ENCODE measurements around the gene WNT2B.

The WNT2B gene

DNA sequence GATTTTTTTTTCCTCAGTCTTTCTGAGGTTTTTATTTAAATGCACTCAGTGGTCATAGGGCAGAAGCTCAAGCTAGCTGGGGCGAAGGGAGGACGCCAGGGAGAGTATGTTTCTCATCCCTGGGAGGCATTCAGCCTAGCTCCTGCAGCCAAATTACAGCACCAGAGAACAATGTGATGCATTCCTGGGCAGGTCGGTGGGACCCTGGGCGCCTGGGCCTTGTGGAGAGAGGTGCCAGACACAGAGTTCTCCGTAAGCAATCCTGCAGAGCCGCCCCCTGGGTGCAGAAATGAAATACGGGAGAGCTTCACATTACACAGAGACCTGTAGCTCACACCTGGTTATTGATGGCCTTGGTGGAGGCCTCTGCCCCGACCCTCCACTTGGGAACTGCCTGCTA is 15.5 kb downstream of the WNT2B start:
- H3K4me3 ChIP-seq (ENCODE audit: low read length): no peak overlapping the region
- no peak for DNase-seq (ENCODE audit: low read depth)
- TF ChIP-seq, protein P1, sequence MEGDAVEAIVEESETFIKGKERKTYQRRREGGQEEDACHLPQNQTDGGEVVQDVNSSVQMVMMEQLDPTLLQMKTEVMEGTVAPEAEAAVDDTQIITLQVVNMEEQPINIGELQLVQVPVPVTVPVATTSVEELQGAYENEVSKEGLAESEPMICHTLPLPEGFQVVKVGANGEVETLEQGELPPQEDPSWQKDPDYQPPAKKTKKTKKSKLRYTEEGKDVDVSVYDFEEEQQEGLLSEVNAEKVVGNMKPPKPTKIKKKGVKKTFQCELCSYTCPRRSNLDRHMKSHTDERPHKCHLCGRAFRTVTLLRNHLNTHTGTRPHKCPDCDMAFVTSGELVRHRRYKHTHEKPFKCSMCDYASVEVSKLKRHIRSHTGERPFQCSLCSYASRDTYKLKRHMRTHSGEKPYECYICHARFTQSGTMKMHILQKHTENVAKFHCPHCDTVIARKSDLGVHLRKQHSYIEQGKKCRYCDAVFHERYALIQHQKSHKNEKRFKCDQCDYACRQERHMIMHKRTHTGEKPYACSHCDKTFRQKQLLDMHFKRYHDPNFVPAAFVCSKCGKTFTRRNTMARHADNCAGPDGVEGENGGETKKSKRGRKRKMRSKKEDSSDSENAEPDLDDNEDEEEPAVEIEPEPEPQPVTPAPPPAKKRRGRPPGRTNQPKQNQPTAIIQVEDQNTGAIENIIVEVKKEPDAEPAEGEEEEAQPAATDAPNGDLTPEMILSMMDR (IDR thresholded peaks at IDR 0.05; ENCODE audit: insufficient read depth, low read depth, low read length, missing control alignments): no peak

DNA sequence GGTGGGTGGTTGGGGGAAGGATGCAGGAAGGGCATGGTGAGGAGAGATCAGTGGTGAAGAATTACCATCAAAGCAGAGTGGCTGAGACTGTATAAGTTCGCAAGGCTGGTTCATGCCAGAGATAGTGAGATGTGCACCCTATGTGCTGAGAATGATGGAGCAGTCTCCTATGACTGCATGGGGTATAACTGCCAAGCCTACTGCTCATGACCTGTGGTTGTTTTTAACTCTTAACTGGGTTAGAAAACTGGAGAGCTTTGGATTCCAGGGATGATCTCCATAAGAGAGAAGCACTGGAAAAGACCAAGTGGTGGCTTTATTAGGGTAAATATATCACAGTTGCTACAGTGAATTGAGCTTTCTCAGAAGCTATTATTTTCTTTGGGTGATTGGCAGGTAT is 16.2 kb downstream of the WNT2B start:
- no peak for DNase-seq (ENCODE audit: low read depth)
- TF ChIP-seq, protein P1 (IDR thresholded peaks at IDR 0.05; ENCODE audit: insufficient read depth, low read depth, low read length, missing control alignments): no peak
- no peak overlapping the region for H3K4me3 ChIP-seq (ENCODE audit: low read length)

DNA sequence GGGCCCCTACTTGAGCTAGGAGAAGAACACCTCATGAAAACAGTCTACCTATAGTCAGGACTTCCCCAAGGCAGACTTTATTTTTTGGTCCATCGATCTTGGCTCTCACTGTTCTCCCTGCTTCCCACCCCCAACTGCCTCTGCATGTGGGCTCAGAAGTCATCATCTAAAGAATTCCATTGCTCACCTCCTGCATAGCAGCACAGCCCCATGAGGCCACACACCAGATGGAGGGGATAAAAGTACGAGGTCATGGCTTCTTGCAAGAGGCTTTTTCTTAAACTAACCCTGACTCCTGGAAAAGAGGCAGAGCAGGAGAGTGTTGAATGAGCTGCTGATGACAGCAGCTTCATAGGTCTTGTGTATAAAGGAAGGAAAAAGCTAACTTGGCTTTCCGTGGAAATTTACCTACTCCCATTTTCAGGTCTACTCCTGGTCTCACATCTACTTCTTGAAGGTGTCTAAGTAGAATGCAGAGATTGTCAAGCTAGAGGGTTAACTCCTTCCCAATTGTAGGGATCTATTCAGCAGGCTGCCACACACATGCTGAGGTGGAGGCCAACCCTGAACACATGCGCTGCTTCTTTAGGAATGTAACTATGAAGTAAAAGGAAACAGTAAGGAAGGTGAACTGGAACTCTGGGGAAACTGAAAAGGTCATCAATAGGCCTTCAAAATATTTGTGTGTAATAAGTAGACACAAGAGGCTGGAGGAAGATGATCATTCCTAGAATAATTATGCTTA is 18.7 kb downstream of the WNT2B start:
- no peak for DNase-seq (ENCODE audit: low read depth)
- TF ChIP-seq, protein P1 (IDR thresholded peaks at IDR 0.05; ENCODE audit: insufficient read depth, low read depth, low read length, missing control alignments): no peak
- H3K4me3 ChIP-seq (ENCODE audit: low read length): no peak overlapping the region

GRCh38 chr1:112528076-112528475 is 19.3 kb downstream of the WNT2B start:
- no peak overlapping the region for H3K4me3 ChIP-seq (ENCODE audit: low read length)
- TF ChIP-seq, protein P1 (IDR thresholded peaks at IDR 0.05; ENCODE audit: insufficient read depth, low read depth, low read length, missing control alignments): no peak
- DNase-seq (ENCODE audit: low read depth): no peak

DNA sequence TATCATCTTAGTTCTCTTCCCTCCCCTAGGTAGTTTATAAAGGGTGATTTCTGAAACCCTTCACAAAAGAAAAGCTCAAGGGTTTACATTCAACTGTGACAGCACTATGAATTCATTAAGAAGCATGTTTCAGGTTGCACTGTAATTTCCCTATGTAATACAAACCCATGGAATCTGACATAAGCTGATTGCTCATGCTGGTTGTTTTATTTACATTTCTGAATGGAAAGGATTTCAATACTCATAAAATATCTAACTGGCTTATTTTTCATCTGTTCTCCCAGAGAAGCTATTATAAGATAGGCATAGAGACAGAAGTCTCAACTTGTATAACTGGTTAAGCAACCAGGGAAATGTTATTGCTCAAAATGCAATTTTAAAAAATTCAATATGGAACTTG is 20.5 kb downstream of the WNT2B start:
- no peak overlapping the region for H3K4me3 ChIP-seq (ENCODE audit: low read length)
- TF ChIP-seq, protein P1 (IDR thresholded peaks at IDR 0.05; ENCODE audit: insufficient read depth, low read depth, low read length, missing control alignments): no peak
- peak; percentile 79 for DNase-seq (ENCODE audit: low read depth)

DNA sequence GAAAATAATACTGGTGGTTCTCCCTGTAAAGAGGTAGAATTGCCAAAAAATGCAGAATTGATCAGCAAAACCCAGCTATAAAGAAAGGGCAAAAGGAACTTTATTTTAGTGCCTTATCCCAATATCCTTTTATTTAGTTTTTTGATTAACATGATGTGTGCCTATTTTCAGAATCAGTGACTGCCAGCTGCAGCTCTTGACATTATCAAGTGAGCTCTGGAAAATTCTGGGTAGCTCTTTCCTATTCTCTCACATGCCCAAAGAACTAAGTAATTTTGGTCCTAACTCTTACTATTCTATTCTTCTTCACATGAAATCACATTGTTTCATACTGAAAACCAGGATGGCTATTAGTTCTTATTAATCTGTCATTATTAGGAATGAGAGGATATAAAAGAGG is 22.1 kb downstream of the WNT2B start:
- TF ChIP-seq, protein P1 (IDR thresholded peaks at IDR 0.05; ENCODE audit: insufficient read depth, low read depth, low read length, missing control alignments): no peak

DNA sequence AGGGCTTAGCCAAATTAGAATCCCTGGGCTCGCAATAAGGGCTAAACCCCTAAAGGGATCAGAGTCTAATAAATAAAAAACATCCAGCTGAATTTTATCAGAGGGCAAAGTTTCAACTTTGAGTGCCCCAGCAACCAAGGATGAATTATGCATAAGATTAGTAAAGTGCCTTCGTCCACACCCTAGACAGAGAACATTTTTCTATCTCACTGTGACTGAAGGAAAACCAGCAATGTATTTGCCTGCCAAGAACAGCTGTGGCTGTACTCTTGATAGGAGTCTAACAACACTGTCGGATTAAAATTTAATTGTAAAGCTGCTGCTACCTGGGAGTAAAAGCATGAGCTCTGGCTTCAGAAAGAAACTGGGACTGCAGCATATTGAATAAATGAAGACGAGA is 23.3 kb downstream of the WNT2B start:
- TF ChIP-seq, protein P1 (IDR thresholded peaks at IDR 0.05; ENCODE audit: insufficient read depth, low read depth, low read length, missing control alignments): no peak
- no peak overlapping the region for H3K4me3 ChIP-seq (ENCODE audit: low read length)
- DNase-seq (ENCODE audit: low read depth): no peak

More for the DNA sequence above, 22.1 kb downstream of the WNT2B start:
- no peak for DNase-seq (ENCODE audit: low read depth)
- H3K4me3 ChIP-seq (ENCODE audit: low read length): no peak overlapping the region
